Activated CD4-positive, alpha-beta T cell treated with anti-CD3 and anti-CD28 coated beads for 36 hours (primary cell): ENCODE data around the gene TRAPPC6A. TPM values are rescaled to one million over a fixed set of nuclear protein-coding genes. Genes with fewer than 3 reads are reported as not detected.

Experiments used
- ATAC-seq: fragments of 200-7000 bp; cut with Tn5 transposase; one replicate; pipeline ENCODE4 v1.10.0; 2021; ENCODE audit warnings: mild to moderate bottlenecking, moderate library complexity
- CTCF ChIA-PET: fragments of 350-600 bp; sonication (Branson Sonifier 250); formaldehyde crosslinking; loops from one replicate; lab custom pipeline; 2021; ENCODE audit warnings: antibody characterized with exemption; lab: Charles Lee
- POLR2A ChIA-PET: fragments of 350-600 bp; sonication (Branson Sonifier 250); formaldehyde crosslinking; loops from one replicate; lab custom pipeline; 2021; ENCODE audit warnings: antibody characterized with exemption, inconsistent platforms; lab: Charles Lee
- DNase-seq: peaks from one replicate; pipeline ENCODE4 v3.0.0-alpha.2; 2020
- H3K27ac Mint-ChIP-seq: one replicate; pipeline ENCODE4 v1.8.0; 2021; ENCODE audit warnings: mixed read lengths
- H3K27me3 Mint-ChIP-seq: one replicate; pipeline ENCODE4 v1.8.0; 2021; ENCODE audit warnings: mixed read lengths
- H3K36me3 Mint-ChIP-seq: one replicate; pipeline ENCODE4 v1.8.0; 2021; ENCODE audit warnings: low read depth, mixed read lengths
- H3K4me1 Mint-ChIP-seq: one replicate; pipeline ENCODE4 v1.8.0; 2021; ENCODE audit warnings: mixed read lengths
- H3K4me3 Mint-ChIP-seq: one replicate; pipeline ENCODE4 v1.8.0; 2021; ENCODE audit warnings: mild to moderate bottlenecking, moderate library complexity, mixed read lengths
- H3K9me3 Mint-ChIP-seq: one replicate; pipeline ENCODE4 v1.8.0; 2021; ENCODE audit warnings: low read depth, mixed read lengths
- intact Hi-C, 2 experiments: fragments of 100-400 bp; cut with DNase I in 1 of 2; cut with micrococcal nuclease in 1 of 2; formaldehyde crosslinking; loops; one replicate each; pipeline versions ENCODE4 v1.14.2 to v1.15.1; 2022 to 2024; cut with DNase I, micrococcal nuclease
- total RNA-seq, 2 experiments: library from RNA; stranded (reverse); gene quantifications; one replicate each; pipeline ENCODE4 v1.2.3, GENCODE V29; 2021

TRAPPC6A gene
- total RNA-seq, 2 experiments from 2014 or later = 18.3 to 25.1 TPM

- Mint-ChIP-seq H3K4me1 (peaks cover 2% of the 10 kb centered on the region), H3K27me3 (no peaks in the 10 kb centered on the region), H3K27ac (no peak overlapping the region), H3K4me3 (no peak overlapping the region), H3K36me3 (peaks cover 9% of the 10 kb centered on the region), H3K9me3 (no peaks in the 10 kb centered on the region)
- ATAC-seq = no peak
- POLR2A ChIA-PET = no interaction called here
- intact Hi-C loops = no loop called here
- DNase-seq = no peak
- CTCF ChIA-PET = no interaction called here
These were observed 33.4 kb downstream of the TRAPPC6A start for GRCh38 chr19:45144431-45145269.

GRCh38 chr19:45142726-45143110 lies 35.3 kb downstream of the TRAPPC6A start:
- Mint-ChIP-seq H3K4me3 (no peak overlapping the region), H3K4me1 (no peaks in the 10 kb centered on the region), H3K36me3 (peaks cover 9% of the 10 kb centered on the region), H3K9me3 (no peaks in the 10 kb centered on the region), H3K27ac (no peak overlapping the region), H3K27me3 (no peaks in the 10 kb centered on the region)
- DNase-seq (no peak), ATAC-seq (no peak)
- ChIA-PET POLR2A (no interaction called here), CTCF (interaction anchor here (0.7 to 1.4 kb wide), 2 partner anchors 9 to 83 kb away, joined by 3 to 5 read pairs; no protein-coding TSS in a partner anchor)
- intact Hi-C loops = no loop called here

GRCh38 chr19:45142016-45142725 lies 35.9 kb downstream of the TRAPPC6A start:
- ATAC-seq (no peak), DNase-seq (no peak)
- Mint-ChIP-seq H3K4me1 (no peaks in the 10 kb centered on the region), H3K36me3 (peaks cover 9% of the 10 kb centered on the region), H3K9me3 (no peaks in the 10 kb centered on the region), H3K4me3 (no peak overlapping the region), H3K27me3 (no peaks in the 10 kb centered on the region), H3K27ac (no peak overlapping the region)
- CTCF ChIA-PET = interaction anchor here (0.9 kb wide), 1 partner anchor 8 kb away, joined by 3 read pairs; no protein-coding TSS in a partner anchor
- POLR2A ChIA-PET = no interaction called here
- intact Hi-C loops = no loop called here

- CTCF ChIA-PET = interaction anchor here (0.9 kb wide), 1 partner anchor 9 kb away, joined by 3 read pairs; no protein-coding TSS in a partner anchor
- Mint-ChIP-seq H3K27me3 (no peaks in the 10 kb centered on the region), H3K4me3 (no peak overlapping the region), H3K4me1 (no peaks in the 10 kb centered on the region), H3K27ac (no peak overlapping the region), H3K9me3 (no peaks in the 10 kb centered on the region), H3K36me3 (peaks cover 9% of the 10 kb centered on the region)
- intact Hi-C loops = no loop called here
- DNase-seq (no peak), ATAC-seq (no peak)
- POLR2A ChIA-PET = no interaction called here
These were observed 36.7 kb downstream of the TRAPPC6A start for GRCh38 chr19:45141203-45141900.

- no peaks in the 10 kb centered on the region for H3K9me3 Mint-ChIP-seq
- peaks cover 9% of the 10 kb centered on the region for H3K36me3 Mint-ChIP-seq
- H3K27ac Mint-ChIP-seq = no peak overlapping the region
- no peaks in the 10 kb centered on the region for H3K27me3 Mint-ChIP-seq
- no peaks in the 10 kb centered on the region for H3K4me1 Mint-ChIP-seq
- ChIA-PET POLR2A (no interaction called here), CTCF (no interaction called here)
- H3K4me3 Mint-ChIP-seq = no peak overlapping the region
- DNase-seq (no peak), ATAC-seq (no peak)
- intact Hi-C loops = no loop called here
These were observed 37.5 kb downstream of the TRAPPC6A start for GRCh38 chr19:45140533-45140932.

- H3K36me3 Mint-ChIP-seq = peaks cover 9% of the 10 kb centered on the region
- ATAC-seq = no peak
- H3K27ac Mint-ChIP-seq = no peak overlapping the region
- no peaks in the 10 kb centered on the region for H3K27me3 Mint-ChIP-seq
- H3K4me1 Mint-ChIP-seq = no peaks in the 10 kb centered on the region
- ChIA-PET CTCF (no interaction called here), POLR2A (no interaction called here)
- intact Hi-C loops = no loop called here
- H3K9me3 Mint-ChIP-seq = no peaks in the 10 kb centered on the region
- no peak overlapping the region for H3K4me3 Mint-ChIP-seq
- DNase-seq = no peak
These were observed 37.9 kb downstream of the TRAPPC6A start for GRCh38 chr19:45140144-45140503.

- no peak for DNase-seq
- Mint-ChIP-seq H3K4me1 (no peaks in the 10 kb centered on the region), H3K27ac (no peak overlapping the region), H3K36me3 (peaks cover 9% of the 10 kb centered on the region), H3K9me3 (no peaks in the 10 kb centered on the region), H3K27me3 (no peaks in the 10 kb centered on the region), H3K4me3 (no peak overlapping the region)
- POLR2A ChIA-PET = no interaction called here
- intact Hi-C loops = no loop called here
- CTCF ChIA-PET = no interaction called here
- no peak for ATAC-seq
These were observed 38.5 kb downstream of the TRAPPC6A start for GRCh38 chr19:45139286-45140143.

GRCh38 chr19:45138303-45138751 lies 39.7 kb downstream of the TRAPPC6A start:
- no peaks in the 10 kb centered on the region for H3K4me1 Mint-ChIP-seq
- no peak for DNase-seq
- H3K27me3 Mint-ChIP-seq = no peaks in the 10 kb centered on the region
- H3K36me3 Mint-ChIP-seq = peaks cover 8% of the 10 kb centered on the region
- H3K4me3 Mint-ChIP-seq = no peak overlapping the region
- ChIA-PET POLR2A (no interaction called here), CTCF (interaction anchor here (0.6 kb wide), 1 partner anchor 26 kb away, joined by 4 read pairs; no protein-coding TSS in a partner anchor)
- intact Hi-C loops = no loop called here
- H3K27ac Mint-ChIP-seq = peak overlapping the region; percentile 23
- no peak for ATAC-seq
- no peaks in the 10 kb centered on the region for H3K9me3 Mint-ChIP-seq

GRCh38 chr19:45137179-45137761 lies 40.8 kb downstream of the TRAPPC6A start:
- Mint-ChIP-seq H3K27me3 (no peaks in the 10 kb centered on the region), H3K4me1 (no peaks in the 10 kb centered on the region), H3K27ac (no peak overlapping the region), H3K36me3 (peaks cover under 1% of the 10 kb centered on the region), H3K9me3 (no peaks in the 10 kb centered on the region), H3K4me3 (no peak overlapping the region)
- DNase-seq (no peak), ATAC-seq (no peak)
- intact Hi-C loops = no loop called here
- ChIA-PET POLR2A (interaction anchor here (0.6 kb wide), 1 partner anchor 94 kb away, joined by 6 read pairs; no protein-coding TSS in a partner anchor), CTCF (interaction anchor here (1.1 kb wide), 1 partner anchor 24 kb away, joined by 3 read pairs; no protein-coding TSS in a partner anchor)

GRCh38 chr19:45136507-45137178 lies 41.4 kb downstream of the TRAPPC6A start:
- Mint-ChIP-seq H3K36me3 (no peaks in the 10 kb centered on the region), H3K4me3 (no peak overlapping the region), H3K27ac (no peak overlapping the region), H3K9me3 (no peaks in the 10 kb centered on the region), H3K27me3 (no peaks in the 10 kb centered on the region), H3K4me1 (peaks cover 1% of the 10 kb centered on the region)
- intact Hi-C loops = no loop called here
- DNase-seq (no peak), ATAC-seq (no peak)
- ChIA-PET POLR2A (interaction anchor here (0.6 kb wide), 1 partner anchor 93 kb away, joined by 6 read pairs; no protein-coding TSS in a partner anchor), CTCF (interaction anchor here (1.1 kb wide), 1 partner anchor 23 kb away, joined by 3 read pairs; no protein-coding TSS in a partner anchor)
